ENCODE data around the gene TNFRSF13B. TPM values are rescaled to one million over a fixed set of nuclear protein-coding genes. Genes with fewer than 3 reads are reported as not detected.

The TNFRSF13B gene
- total RNA-seq, 4 donors from 2014 or later, result not detected

DNA sequence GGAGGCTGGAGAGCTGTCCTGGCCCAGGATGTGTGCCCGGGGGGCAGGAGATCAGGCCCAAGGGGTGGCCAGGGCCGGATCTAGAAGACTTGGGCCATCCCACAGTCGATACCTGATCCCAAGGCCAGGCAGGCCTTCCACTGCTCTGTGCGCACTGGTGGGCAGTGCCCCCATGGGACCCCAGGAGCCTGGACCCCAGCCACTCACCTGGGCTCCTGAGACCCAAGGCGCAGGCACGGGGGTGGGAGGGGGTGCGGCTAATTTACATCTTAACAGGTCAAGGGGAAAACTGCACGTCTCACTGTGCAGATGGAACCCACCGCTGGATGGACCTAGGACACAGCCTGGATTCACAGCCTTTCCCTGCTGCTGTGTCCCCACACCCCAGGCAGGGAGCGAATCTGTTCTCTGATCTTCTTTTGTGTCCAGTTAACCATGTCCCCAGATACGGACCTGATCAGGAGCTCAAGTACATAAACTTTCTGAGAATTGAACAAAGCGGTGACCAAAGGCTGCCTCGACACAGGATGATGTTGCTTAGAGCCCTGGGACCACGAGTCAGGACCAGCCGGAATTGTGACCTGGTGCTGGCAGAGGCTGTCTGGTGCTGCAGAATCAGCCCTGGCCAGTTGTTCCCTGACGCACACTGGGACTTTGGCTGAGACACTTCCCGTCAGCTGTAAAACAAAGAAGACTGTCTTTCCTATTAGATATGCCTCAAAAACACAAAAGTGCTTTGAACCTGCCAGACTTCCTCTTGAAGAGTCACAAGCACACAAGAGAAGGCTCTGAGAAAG lies 60.6 kb downstream of the TNFRSF13B start:
- peak; percentile 82 to 84 for DNase-seq
- H3K27ac ChIP-seq, result peak overlapping the region in 2 of 3 donors; percentile 59 to 78
- 41 to 43% methylated on average over 13 to 14 of the region's 17 CpGs for WGBS, 2 donors
- H3K9me3 ChIP-seq, result no peaks in the 10 kb centered on the region
- H3K27me3 ChIP-seq, result no peaks in the 10 kb centered on the region
- TF ChIP-seq, protein P1, sequence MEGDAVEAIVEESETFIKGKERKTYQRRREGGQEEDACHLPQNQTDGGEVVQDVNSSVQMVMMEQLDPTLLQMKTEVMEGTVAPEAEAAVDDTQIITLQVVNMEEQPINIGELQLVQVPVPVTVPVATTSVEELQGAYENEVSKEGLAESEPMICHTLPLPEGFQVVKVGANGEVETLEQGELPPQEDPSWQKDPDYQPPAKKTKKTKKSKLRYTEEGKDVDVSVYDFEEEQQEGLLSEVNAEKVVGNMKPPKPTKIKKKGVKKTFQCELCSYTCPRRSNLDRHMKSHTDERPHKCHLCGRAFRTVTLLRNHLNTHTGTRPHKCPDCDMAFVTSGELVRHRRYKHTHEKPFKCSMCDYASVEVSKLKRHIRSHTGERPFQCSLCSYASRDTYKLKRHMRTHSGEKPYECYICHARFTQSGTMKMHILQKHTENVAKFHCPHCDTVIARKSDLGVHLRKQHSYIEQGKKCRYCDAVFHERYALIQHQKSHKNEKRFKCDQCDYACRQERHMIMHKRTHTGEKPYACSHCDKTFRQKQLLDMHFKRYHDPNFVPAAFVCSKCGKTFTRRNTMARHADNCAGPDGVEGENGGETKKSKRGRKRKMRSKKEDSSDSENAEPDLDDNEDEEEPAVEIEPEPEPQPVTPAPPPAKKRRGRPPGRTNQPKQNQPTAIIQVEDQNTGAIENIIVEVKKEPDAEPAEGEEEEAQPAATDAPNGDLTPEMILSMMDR (IDR thresholded peaks at IDR 0.05), result no peak
- no peak overlapping the region for H3K4me3 ChIP-seq (replicated peaks in 1 of 3)
- intact Hi-C loops (cut with DNase I), result no loop called here
- no peaks in the 10 kb centered on the region for H3K36me3 ChIP-seq
- H3K4me1 ChIP-seq, result peaks cover 6 to 13% of the 10 kb centered on the region in 2 donors

DNA sequence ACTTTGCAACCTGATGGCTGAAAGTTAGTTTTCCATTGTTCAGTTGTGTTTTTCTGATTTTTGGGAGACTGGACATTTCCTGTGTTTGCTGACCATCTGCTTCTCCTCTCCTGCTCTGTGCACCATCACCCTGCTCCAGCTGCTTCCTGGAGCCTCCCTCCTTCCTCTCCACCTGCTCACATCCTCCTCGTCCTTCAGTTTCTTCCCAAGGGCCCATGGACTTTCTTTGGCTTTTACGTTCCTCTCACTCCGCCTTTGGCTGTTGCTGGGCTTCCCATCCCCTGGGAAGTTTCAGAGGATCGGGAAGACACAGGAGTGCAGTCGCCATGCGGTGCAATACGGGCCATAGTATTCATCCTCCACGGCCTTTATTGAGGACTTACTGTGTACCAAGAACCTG lies 61.6 kb downstream of the TNFRSF13B start:
- Histone ChIP-seq H3K27me3 (no peaks in the 10 kb centered on the region), H3K36me3 (no peaks in the 10 kb centered on the region), H3K27ac (no peak overlapping the region), H3K4me1 (peaks cover 6 to 13% of the 10 kb centered on the region in 2 donors), H3K9me3 (no peaks in the 10 kb centered on the region), H3K4me3 (replicated peaks in 1 of 3) (no peak overlapping the region)
- 72 to 79% methylated on average over 8 of the region's 8 CpGs for WGBS, 2 donors
- intact Hi-C loops (cut with DNase I), result no loop called here
- no peak for TF ChIP-seq POLR2A (IDR thresholded peaks at IDR 0.05)
- TF ChIP-seq, protein P1 (IDR thresholded peaks at IDR 0.05), result no peak
- no peak for DNase-seq

DNA sequence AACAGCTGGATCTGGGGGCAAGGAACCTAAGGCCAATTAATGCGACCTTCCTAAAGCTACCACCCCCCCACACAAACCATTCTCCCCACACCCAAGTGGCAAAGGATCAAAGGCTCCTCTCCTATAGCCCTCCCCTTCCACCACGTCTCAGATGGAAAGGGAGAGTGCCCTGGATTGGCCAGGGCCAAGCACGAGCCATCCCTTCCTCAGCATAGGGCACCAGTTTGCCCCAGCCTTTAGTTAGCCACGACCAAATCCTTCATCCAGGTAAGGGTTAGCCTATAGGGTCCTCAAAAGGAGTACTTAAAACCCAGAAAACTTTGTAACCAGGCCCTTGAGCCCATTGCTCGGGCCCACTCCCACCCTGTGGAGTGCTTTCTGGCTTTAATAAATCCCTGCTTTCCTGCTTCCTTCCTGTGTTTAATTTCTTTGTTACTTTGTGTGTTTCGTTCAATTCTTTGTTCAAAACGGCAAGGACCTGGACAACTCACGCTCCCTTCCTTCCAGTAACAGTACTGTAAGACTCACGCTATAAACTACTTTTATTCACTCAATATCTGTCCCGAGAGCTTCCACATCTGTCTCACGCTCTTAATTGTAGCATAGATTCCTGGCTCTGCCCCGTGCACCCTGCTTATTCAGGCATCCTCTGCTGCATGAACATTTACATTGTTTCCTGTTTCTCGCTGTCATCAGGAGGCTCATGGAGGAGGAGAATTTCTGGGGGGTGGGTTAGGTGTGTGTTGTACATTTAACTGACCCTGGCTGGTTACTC lies 62.3 kb downstream of the TNFRSF13B start:
- Histone ChIP-seq H3K36me3 (no peaks in the 10 kb centered on the region), H3K9me3 (no peaks in the 10 kb centered on the region), H3K27me3 (no peaks in the 10 kb centered on the region), H3K4me3 (replicated peaks in 1 of 3) (no peak overlapping the region), H3K27ac (no peak overlapping the region), H3K4me1 (peaks cover 6 to 13% of the 10 kb centered on the region in 2 donors)
- TF ChIP-seq, protein P1 (IDR thresholded peaks at IDR 0.05), result no peak
- no peak for TF ChIP-seq POLR2A (IDR thresholded peaks at IDR 0.05)
- no peak for DNase-seq
- WGBS, 2 donors, result 64 to 68% methylated on average over 13 of the region's 13 CpGs
- intact Hi-C loops (cut with DNase I), result no loop called here

DNA sequence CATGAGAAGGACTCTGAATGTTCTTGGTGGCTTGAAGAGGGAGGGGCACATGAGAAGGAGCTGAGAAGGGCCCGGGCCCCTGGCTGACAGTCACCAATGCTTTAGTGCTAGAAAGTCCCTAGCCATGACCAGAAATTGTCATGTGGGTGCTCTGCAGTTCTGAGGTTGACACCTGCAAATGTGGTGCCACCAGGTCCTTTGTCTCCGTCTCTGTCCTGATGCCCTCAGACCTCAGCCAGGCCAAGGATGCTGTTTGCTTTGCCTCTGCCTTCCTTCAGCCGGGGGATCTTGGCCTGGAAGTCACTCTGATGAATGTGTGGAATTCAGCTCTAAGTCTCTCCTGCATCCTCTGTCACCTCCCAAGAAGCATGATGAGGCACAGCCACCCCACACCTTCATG lies 63.6 kb downstream of the TNFRSF13B start:
- 60 to 79% methylated on average over 1 to 2 of the region's 3 CpGs for whole genome bisulfite sequencing, 2 donors
- TF ChIP-seq, protein P1 (IDR thresholded peaks at IDR 0.05), result no peak
- TF ChIP-seq POLR2A (IDR thresholded peaks at IDR 0.05), result no peak
- Histone ChIP-seq H3K27me3 (no peaks in the 10 kb centered on the region), H3K4me3 (replicated peaks in 1 of 3) (no peak overlapping the region), H3K9me3 (no peaks in the 10 kb centered on the region), H3K4me1 (peaks cover 6 to 13% of the 10 kb centered on the region in 2 donors), H3K36me3 (no peaks in the 10 kb centered on the region), H3K27ac (no peak overlapping the region)
- DNase-seq, result no peak
- intact Hi-C loops (cut with DNase I), result no loop called here

DNA sequence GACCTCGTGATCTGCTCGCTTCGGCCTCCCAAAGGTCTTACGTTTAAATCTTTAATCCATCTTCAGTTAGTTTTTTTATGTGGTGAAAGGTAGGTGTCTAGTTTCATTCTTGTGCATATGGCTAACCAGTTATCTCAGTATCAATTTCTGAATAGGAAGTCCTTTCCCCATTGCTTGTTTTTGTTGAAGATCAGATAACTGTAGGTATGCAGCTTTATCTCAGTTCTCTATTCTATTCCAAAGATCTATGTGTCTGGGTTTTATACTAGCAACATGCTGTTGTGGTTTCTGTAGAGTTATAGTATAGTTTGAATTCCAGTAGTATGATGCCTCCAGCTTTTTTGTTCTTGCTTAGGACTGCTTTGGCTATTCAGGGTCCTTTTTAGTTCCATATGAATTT lies 65.2 kb downstream of the TNFRSF13B start:
- no peak overlapping the region for H3K4me3 ChIP-seq (replicated peaks in 1 of 3)
- TF ChIP-seq, protein P1 (IDR thresholded peaks at IDR 0.05), result no peak
- no peak for TF ChIP-seq POLR2A (IDR thresholded peaks at IDR 0.05)
- intact Hi-C loops (cut with DNase I), result no loop called here
- H3K36me3 ChIP-seq, result no peaks in the 10 kb centered on the region
- H3K9me3 ChIP-seq, result no peaks in the 10 kb centered on the region
- 77 to 87% methylated on average over 4 of the region's 4 CpGs for WGBS, 2 donors
- H3K4me1 ChIP-seq, result peaks cover 6 to 7% of the 10 kb centered on the region in 2 donors
- H3K27me3 ChIP-seq, result no peaks in the 10 kb centered on the region
- no peak for DNase-seq
- no peak overlapping the region for H3K27ac ChIP-seq
